Loucy (cell line): ENCODE results near the gene UTP4.

Source experiments
- CTCF ChIP-seq: fragments of 200-600 bp; sonication (generic); conservative IDR thresholded peaks from 2 replicates; pipeline ENCODE4 v1.5.1; 2014; ENCODE audit warnings: mild to moderate bottlenecking, antibody characterized with exemption, low read length
- EZH2phosphoT487 ChIP-seq: fragments of 200-600 bp; IDR thresholded peaks from 2 replicates; pipeline ENCODE4 v1.6.1; 2018; ENCODE audit warnings: antibody characterized with exemption, mild to moderate bottlenecking, moderate library complexity, borderline replicate concordance

DNA sequence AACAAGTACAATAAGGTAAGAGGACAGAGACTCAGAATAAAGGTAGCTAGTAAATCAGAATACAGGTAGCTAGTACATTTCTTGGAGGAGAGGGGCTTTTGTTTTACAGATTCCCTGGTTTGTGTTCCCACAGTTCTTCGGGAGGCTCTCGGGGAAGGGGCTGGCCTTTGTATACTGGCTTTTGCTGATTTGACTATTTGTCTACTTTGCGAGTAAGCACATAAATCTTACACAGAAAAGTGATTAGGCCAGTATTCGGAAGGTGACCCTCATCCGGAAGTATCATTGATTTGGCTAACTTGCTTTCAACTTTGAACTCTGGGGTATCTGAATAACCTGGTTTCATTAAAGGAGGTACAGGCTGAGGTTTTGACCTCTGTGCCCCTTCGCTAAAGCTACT is 33.1 kb downstream of the UTP4 start:
- no peak for TF ChIP-seq CTCF
- TF ChIP-seq EZH2phosphoT487, result no peak
